Naive thymus-derived CD4-positive, alpha-beta T cell (primary cell): ENCODE data around the gene SNED1. TPM values are rescaled to one million over a fixed set of nuclear protein-coding genes. Genes with fewer than 3 reads are reported as not detected.

ENCODE experiments used
- ATAC-seq: fragments of 150-1000 bp; cut with Tn5 transposase; 2 replicates; pipeline ENCODE4 v1.10.0; 2021; ENCODE audit warnings: mild to moderate bottlenecking, moderate library complexity
- CTCF ChIA-PET: fragments of 350-600 bp; sonication (Branson Sonifier 250); formaldehyde crosslinking; loops from one replicate; lab custom pipeline; 2021; ENCODE audit warnings: antibody characterized with exemption; lab: Charles Lee
- POLR2A ChIA-PET: fragments of 350-600 bp; sonication (Branson Sonifier 250); formaldehyde crosslinking; loops from one replicate; lab custom pipeline; 2021; ENCODE audit warnings: antibody characterized with exemption, inconsistent platforms; lab: Charles Lee
- DNase-seq, 9 donors: peaks; one replicate each; pipeline versions ENCODE4 v3.0.0 to v3.0.0-alpha.2; 2020 to 2022; ENCODE audit warnings: mixed read lengths in 1 of 9
- H3K27ac ChIP-seq: one replicate; pipeline ENCODE4 v1.7.0; 2013; ENCODE audit warnings: mild to moderate bottlenecking, low read depth, low read length, moderate library complexity
- H3K27me3 ChIP-seq, 2 donors: one replicate each; pipeline ENCODE4 v1.7.0; 2013; ENCODE audit warnings: low read length in 2 of 2, mild to moderate bottlenecking in 2 of 2, moderate library complexity in 2 of 2; ENCODE audit not compliant: control insufficient read depth in 2 of 2, insufficient read depth in 2 of 2
- H3K36me3 ChIP-seq, 3 experiments: 1 replicate in 2 of 3; 2 replicates in 1 of 3; pipeline ENCODE4 v1.7.0; 2013; ENCODE audit warnings: low read length in 3 of 3, mild to moderate bottlenecking in 3 of 3, moderate library complexity in 1 of 3; ENCODE audit not compliant: insufficient read depth in 3 of 3, control insufficient read depth in 2 of 3
- H3K4me1 ChIP-seq, 2 donors: one replicate each; pipeline ENCODE4 v1.7.0; 2013; ENCODE audit warnings: low read length in 2 of 2, mild to moderate bottlenecking in 2 of 2, moderate library complexity in 1 of 2; ENCODE audit not compliant: control insufficient read depth in 2 of 2, insufficient read depth in 2 of 2
- H3K4me3 ChIP-seq: 2 replicates; pipeline ENCODE4 v1.7.0; 2013; ENCODE audit warnings: mild to moderate bottlenecking, low read length
- H3K9me3 ChIP-seq, 3 experiments: 1 replicate in 2 of 3; 2 replicates in 1 of 3; pipeline ENCODE4 v1.7.0; 2013; ENCODE audit warnings: low read length in 3 of 3; ENCODE audit not compliant: control insufficient read depth in 2 of 3
- H3K27ac Mint-ChIP-seq, 9 donors: one replicate each; pipeline ENCODE4 v1.8.0; 2020 to 2022; ENCODE audit warnings: mixed read lengths in 9 of 9, mild to moderate bottlenecking in 8 of 9, moderate library complexity in 5 of 9, inconsistent platforms in 2 of 9
- H3K27me3 Mint-ChIP-seq, 5 donors: one replicate each; pipeline ENCODE4 v1.8.0; 2021 to 2022; ENCODE audit warnings: mixed read lengths in 5 of 5, mild to moderate bottlenecking in 1 of 5
- H3K36me3 Mint-ChIP-seq, 5 donors: one replicate each; pipeline ENCODE4 v1.8.0; 2020 to 2022; ENCODE audit warnings: mixed read lengths in 5 of 5, mild to moderate bottlenecking in 3 of 5, inconsistent platforms in 1 of 5
- H3K4me1 Mint-ChIP-seq, 7 donors: one replicate each; pipeline ENCODE4 v1.8.0; 2020 to 2022; ENCODE audit warnings: mixed read lengths in 7 of 7, mild to moderate bottlenecking in 3 of 7, inconsistent platforms in 1 of 7
- H3K4me3 Mint-ChIP-seq, 10 donors: one replicate each; pipeline ENCODE4 v1.8.0; 2020 to 2022; ENCODE audit warnings: mild to moderate bottlenecking in 10 of 10, mixed read lengths in 10 of 10, moderate library complexity in 6 of 10, inconsistent platforms in 2 of 10
- H3K9me3 Mint-ChIP-seq, 11 donors: one replicate each; pipeline ENCODE4 v1.8.0; 2020 to 2022; ENCODE audit warnings: mixed read lengths in 11 of 11, mild to moderate bottlenecking in 4 of 11, inconsistent platforms in 1 of 11, moderate library complexity in 1 of 11
- intact Hi-C, 2 donors: fragments of 100-400 bp; cut with micrococcal nuclease; formaldehyde crosslinking; loops; one replicate each; pipeline ENCODE4 v1.15.1; 2023
- polyA plus RNA-seq, 2 donors: library from polyadenylated mRNA; unstranded; fragments of 300-500 nt; fragmentation: Illumina TruSeq; gene quantifications; one replicate each; pipeline ENCODE4 v1.2.3, GENCODE V29; 2021
- total RNA-seq, 6 experiments: library from RNA in 5 of 6; stranded (reverse) in 5 of 6; gene quantifications; 1 replicate in 5 of 6; 2 replicates in 1 of 6; pipeline ENCODE4 v1.2.3 and lab custom pipeline; 2021 to 2026

SNED1 gene
- total and polyA plus RNA-seq, 7 experiments from 2014 or later = 1.0 to 120 (median 32.9) TPM

DNA sequence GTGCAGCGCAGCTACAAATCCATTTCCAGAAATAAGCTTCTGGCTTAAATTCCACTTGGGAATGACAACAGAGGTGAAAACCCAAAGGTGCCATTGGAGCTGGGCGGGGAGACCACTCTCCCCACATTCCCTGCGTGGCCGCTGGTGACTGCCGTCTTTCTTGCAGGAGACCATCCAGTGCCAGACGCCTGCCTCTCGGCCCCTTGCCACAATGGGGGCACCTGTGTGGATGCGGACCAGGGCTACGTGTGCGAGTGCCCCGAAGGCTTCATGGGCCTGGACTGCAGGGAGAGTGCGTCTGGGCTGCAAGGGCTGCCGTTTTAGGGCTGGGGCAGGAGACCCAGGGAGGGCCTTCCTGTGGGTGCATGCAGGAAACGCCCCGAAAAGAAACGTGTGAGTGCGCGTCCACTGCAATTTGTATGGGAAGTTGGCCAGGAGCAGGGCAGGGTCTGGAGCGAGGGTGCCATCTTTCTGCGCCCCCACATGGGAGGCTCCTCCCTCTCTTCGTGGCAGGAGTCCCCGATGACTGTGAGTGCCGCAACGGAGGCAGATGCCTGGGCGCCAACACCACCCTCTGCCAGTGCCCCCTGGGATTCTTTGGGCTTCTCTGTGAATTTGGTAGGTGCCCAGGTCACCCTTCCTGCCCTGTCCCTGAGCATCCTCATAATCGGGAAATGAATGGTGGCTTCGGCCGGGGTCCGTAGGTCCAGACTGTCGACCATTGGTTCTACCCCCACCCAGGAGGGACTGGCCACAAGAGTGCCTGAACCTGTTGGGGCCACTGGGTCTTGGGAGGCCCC lies 49.9 kb downstream of the SNED1 start:
- peaks cover 0 to 19% (median 4%) of the 10 kb centered on the region in 5 donors for H3K36me3 Mint-ChIP-seq
- DNase-seq (no peak), ATAC-seq (no peak)
- H3K4me1 Mint-ChIP-seq = no peaks in the 10 kb centered on the region
- Histone ChIP-seq H3K4me1 (no peaks in the 10 kb centered on the region), H3K27ac (no peak overlapping the region), H3K36me3 (peaks cover 0 to 2% (median 0%) of the 10 kb centered on the region in 3 experiments), H3K27me3 (no peaks in the 10 kb centered on the region), H3K9me3 (no peaks in the 10 kb centered on the region), H3K4me3 (no peak overlapping the region)
- no peak overlapping the region for H3K27ac Mint-ChIP-seq
- POLR2A ChIA-PET = no interaction called here
- H3K4me3 Mint-ChIP-seq = no peak overlapping the region
- intact Hi-C loops = loop anchor here in 1 of 2 donors (5.0 kb wide), 1 partner anchor 36 kb away; no protein-coding TSS in a partner anchor
- CTCF ChIA-PET = no interaction called here
- peaks cover 0 to 8% (median 0%) of the 10 kb centered on the region in 5 donors for H3K27me3 Mint-ChIP-seq
- peaks cover 0 to 18% (median 3%) of the 10 kb centered on the region in 11 donors for H3K9me3 Mint-ChIP-seq

DNA sequence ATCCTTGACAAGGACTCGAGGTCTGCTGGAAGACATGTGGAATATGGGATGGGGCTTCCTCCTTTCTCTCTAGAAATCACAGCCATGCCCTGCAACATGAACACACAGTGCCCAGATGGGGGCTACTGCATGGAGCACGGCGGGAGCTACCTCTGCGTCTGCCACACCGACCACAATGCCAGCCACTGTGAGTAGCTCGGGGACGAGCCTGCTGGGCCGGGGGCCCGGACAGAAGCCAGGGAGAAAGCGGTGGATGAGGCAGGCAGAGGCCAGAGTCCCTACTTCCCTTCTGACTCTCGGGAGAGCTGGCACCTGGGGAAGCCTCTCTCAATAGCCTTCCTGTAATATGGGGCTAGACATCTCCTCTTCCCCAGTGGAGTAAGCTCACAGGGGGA lies 50.5 kb downstream of the SNED1 start:
- CTCF ChIA-PET = no interaction called here
- no peak overlapping the region for H3K4me3 Mint-ChIP-seq
- peaks cover 0 to 8% (median 0%) of the 10 kb centered on the region in 5 donors for H3K27me3 Mint-ChIP-seq
- ATAC-seq (no peak), DNase-seq (no peak)
- Histone ChIP-seq H3K4me3 (no peak overlapping the region), H3K9me3 (no peaks in the 10 kb centered on the region), H3K4me1 (no peaks in the 10 kb centered on the region), H3K27ac (no peak overlapping the region), H3K36me3 (peaks cover 0 to 2% (median 0%) of the 10 kb centered on the region in 3 experiments), H3K27me3 (no peaks in the 10 kb centered on the region)
- POLR2A ChIA-PET = no interaction called here
- intact Hi-C loops = loop anchor here in 1 of 2 donors (5.0 kb wide), 1 partner anchor 37 kb away; no protein-coding TSS in a partner anchor
- no peaks in the 10 kb centered on the region for H3K4me1 Mint-ChIP-seq
- peaks cover 0 to 17% (median 4%) of the 10 kb centered on the region in 5 donors for H3K36me3 Mint-ChIP-seq
- no peak overlapping the region for H3K27ac Mint-ChIP-seq
- peaks cover 0 to 18% (median 3%) of the 10 kb centered on the region in 11 donors for H3K9me3 Mint-ChIP-seq

DNA sequence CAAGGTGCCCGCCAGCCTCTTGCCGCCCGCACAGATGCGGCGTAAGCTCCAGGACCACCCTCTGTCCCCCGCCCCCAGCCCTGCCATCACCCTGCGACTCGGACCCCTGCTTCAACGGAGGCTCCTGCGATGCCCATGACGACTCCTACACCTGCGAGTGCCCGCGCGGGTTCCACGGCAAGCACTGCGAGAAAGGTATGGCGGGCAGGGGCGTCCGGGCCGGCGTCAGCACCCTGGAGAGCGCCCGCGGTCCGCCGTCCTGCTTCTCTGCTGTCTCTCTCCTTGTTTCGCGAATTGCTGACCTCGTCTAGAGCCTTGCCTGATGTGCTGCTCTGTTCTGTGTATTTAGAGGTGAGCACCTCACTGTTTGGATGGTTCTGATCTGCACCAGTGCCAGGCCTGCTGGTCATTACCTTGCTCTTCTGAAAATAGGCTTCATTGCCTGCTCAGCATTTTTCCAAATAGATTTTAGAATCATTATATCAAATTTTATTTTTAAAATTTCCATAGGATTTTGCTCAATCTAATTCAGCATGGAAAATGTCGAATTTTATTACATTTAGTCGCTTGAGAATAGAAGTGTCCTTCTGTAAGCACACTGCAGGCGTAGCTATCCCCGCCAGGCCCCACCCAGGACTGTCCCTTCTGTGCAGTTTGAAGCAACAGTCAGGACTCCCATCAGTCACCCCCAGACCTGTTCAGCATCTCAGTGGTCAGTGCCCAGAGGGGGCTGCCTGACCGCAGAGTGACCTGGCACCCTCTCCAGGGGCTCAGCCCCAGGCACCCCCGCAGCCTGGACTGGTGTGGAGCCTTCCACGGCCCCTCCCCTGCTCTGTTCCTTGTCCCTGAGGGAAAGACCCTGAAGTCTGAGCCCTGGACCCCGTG lies 51.6 kb downstream of the SNED1 start:
- Mint-ChIP-seq H3K27ac (no peak overlapping the region), H3K27me3 (peaks cover 0 to 8% (median 0%) of the 10 kb centered on the region in 5 donors), H3K4me1 (no peaks in the 10 kb centered on the region), H3K4me3 (no peak overlapping the region), H3K9me3 (peaks cover 0 to 16% (median 3%) of the 10 kb centered on the region in 11 donors), H3K36me3 (peaks cover 0 to 14% (median 3%) of the 10 kb centered on the region in 5 donors)
- no peak overlapping the region for H3K27ac ChIP-seq
- no peak overlapping the region for H3K4me3 ChIP-seq
- DNase-seq = no peak
- H3K9me3 ChIP-seq = no peaks in the 10 kb centered on the region
- CTCF ChIA-PET = interaction anchor here (0.8 kb wide), 1 partner anchor 255 kb away, joined by 3 read pairs; no protein-coding TSS in a partner anchor
- intact Hi-C loops = loop anchor here in 1 of 2 donors (5.0 kb wide), 1 partner anchor 38 kb away; no protein-coding TSS in a partner anchor
- no peak for ATAC-seq
- POLR2A ChIA-PET = no interaction called here
- H3K27me3 ChIP-seq = no peaks in the 10 kb centered on the region
- no peaks in the 10 kb centered on the region for H3K4me1 ChIP-seq
- H3K36me3 ChIP-seq = no peaks in the 10 kb centered on the region

DNA sequence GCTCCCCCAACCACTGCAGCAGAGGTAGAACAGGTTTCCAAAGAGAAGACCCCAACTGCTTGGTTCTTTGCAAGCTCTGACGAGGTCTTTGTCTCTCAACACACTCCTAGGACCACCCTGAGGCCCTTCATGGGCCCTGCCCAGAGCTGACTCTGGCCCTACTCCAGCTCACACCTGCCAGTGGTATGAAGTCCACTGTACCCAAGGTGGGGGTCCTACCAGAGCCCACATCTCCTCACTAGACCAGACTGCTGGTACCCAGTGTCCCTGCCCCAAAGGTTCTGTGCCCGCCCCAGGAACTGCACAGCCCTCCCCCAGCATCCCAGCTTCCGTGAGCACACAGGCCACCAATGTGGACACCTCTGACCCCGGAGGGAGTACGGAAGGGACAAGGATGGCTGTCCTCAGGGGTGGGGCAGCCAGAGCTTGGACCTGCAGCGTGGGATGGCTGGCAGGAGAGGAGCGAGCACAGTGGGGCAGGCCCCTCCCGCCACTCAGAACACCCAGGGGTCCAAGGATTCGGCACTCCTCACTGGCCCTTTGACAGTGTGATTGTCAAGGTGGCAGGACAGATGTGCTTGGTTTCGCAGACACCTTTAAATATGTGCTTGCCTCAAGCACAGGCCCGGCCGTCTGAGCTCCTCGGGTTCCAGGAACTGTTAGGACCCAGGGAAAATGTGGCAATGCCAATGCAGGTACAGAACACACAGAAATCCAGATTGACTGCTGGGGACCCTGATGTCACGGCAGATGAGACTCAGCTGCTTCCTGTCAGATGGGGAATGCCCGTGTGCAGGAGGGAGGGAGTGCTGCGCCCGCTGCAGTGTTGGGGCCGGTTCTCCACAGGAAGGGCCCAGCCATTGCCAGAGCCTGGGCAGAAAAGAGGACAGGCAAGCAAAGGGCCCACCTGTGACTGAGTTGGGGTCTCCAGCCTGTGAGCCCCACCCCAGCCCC lies 52.5 kb downstream of the SNED1 start:
- POLR2A ChIA-PET = no interaction called here
- no peaks in the 10 kb centered on the region for H3K27me3 ChIP-seq
- no peak for ATAC-seq

DNA sequence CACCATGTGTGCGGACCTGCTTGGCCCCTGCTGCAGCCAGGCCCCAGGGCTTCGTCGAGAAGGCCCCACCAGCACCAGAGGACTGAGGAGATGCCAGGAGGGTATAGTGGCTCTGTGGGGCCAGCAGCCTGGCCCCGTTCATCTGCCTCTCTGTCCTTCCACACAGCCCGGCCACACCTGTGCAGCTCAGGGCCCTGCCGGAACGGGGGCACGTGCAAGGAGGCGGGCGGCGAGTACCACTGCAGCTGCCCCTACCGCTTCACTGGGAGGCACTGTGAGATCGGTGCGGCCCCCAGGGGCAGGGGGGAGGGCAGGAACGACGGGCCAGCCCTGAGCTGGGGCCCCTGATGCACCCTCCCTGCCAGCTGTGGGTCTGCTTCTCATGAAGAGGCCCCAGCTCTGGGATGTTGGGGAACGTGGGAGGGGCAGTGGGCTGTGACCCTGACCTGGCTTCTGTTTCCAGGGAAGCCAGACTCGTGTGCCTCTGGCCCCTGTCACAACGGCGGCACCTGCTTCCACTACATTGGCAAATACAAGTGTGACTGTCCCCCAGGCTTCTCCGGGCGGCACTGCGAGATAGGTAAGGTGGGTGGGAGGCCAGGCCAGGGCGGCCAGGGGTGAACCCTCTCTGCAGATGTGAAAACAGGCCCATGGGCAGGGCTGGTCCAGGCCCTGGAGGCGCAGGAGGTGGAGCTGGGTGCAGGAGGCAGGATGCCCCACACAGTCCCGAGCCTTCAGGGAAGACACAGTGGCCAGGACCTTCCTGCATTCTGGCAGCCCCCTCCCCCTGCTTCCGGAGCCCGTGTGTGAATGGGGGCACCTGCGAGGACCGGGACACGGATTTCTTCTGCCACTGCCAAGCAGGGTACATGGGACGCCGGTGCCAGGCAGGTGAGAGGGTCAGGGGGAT lies 53.4 kb downstream of the SNED1 start:
- Histone ChIP-seq H3K4me3 (no peak overlapping the region), H3K27ac (no peak overlapping the region), H3K9me3 (no peaks in the 10 kb centered on the region), H3K4me1 (no peaks in the 10 kb centered on the region), H3K27me3 (no peaks in the 10 kb centered on the region), H3K36me3 (no peaks in the 10 kb centered on the region)
- H3K27me3 Mint-ChIP-seq = no peaks in the 10 kb centered on the region
- ATAC-seq = no peak
- no peaks in the 10 kb centered on the region for H3K4me1 Mint-ChIP-seq
- H3K27ac Mint-ChIP-seq = no peak overlapping the region
- ChIA-PET POLR2A (no interaction called here), CTCF (no interaction called here)
- H3K36me3 Mint-ChIP-seq = peaks cover 0 to 14% (median 0%) of the 10 kb centered on the region in 5 donors
- DNase-seq = no peak
- no peaks in the 10 kb centered on the region for H3K9me3 Mint-ChIP-seq
- no peak overlapping the region for H3K4me3 Mint-ChIP-seq
- intact Hi-C loops = no loop called here

More for the DNA sequence above, 52.5 kb downstream of the SNED1 start:
- H3K27ac Mint-ChIP-seq = peak overlapping the region in 1 of 9 donors; percentile 9
- H3K9me3 Mint-ChIP-seq = peaks cover 0 to 7% (median 0%) of the 10 kb centered on the region in 11 donors
- peaks cover 0 to 14% (median under 1%) of the 10 kb centered on the region in 5 donors for H3K36me3 Mint-ChIP-seq
- H3K4me1 Mint-ChIP-seq = no peaks in the 10 kb centered on the region
- no peak overlapping the region for H3K4me3 Mint-ChIP-seq
- intact Hi-C loops = no loop called here
- H3K27ac ChIP-seq = no peak overlapping the region
- H3K4me1 ChIP-seq = no peaks in the 10 kb centered on the region
- no peaks in the 10 kb centered on the region for H3K36me3 ChIP-seq
- no peak overlapping the region for H3K4me3 ChIP-seq
- DNase-seq = no peak
- peaks cover 0 to 4% (median 0%) of the 10 kb centered on the region in 5 donors for H3K27me3 Mint-ChIP-seq
- no peaks in the 10 kb centered on the region for H3K9me3 ChIP-seq
- CTCF ChIA-PET = interaction anchor here (0.8 kb wide), 1 partner anchor 254 kb away, joined by 3 read pairs; no protein-coding TSS in a partner anchor
